Measurements from ENCODE around the gene DLGAP1.

The DLGAP1 gene

DNA sequence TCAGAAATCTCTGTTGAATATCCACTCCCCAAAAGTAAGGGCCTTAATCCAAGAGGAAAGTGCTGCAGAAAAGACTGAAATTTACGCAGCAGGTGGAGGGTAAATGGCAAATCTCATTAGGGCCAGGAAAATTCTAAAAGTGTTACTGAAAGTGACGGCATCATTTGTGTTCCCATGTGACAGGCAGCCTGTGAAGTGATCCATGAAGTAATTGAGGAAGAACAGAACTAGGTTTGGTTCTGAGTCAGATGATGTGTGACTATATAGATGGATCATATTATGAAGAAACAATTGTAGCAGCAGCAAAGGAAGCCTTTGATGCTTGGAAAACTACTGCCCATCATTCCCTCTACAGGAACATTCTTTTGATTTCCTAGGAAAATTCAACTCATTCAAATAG is 603.9 kb downstream of the DLGAP1 start:
- no peak for TF ChIP-seq ZNF384 (IDR thresholded peaks at IDR 0.05)
- no peak for TF ChIP-seq BHLHE40 (IDR thresholded peaks at IDR 0.05; ENCODE audit: borderline replicate concordance)
- TF ChIP-seq FOXK2 (IDR thresholded peaks at IDR 0.05) = no peak
- TF ChIP-seq LEF1 (IDR thresholded peaks at IDR 0.05; ENCODE audit: borderline replicate concordance) = no peak
- no peak for TF ChIP-seq ELF4 (IDR thresholded peaks at IDR 0.05)
- TF ChIP-seq NFRKB (IDR thresholded peaks at IDR 0.05) = no peak
- TF ChIP-seq, protein P1, sequence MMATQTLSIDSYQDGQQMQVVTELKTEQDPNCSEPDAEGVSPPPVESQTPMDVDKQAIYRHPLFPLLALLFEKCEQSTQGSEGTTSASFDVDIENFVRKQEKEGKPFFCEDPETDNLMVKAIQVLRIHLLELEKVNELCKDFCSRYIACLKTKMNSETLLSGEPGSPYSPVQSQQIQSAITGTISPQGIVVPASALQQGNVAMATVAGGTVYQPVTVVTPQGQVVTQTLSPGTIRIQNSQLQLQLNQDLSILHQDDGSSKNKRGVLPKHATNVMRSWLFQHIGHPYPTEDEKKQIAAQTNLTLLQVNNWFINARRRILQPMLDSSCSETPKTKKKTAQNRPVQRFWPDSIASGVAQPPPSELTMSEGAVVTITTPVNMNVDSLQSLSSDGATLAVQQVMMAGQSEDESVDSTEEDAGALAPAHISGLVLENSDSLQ (IDR thresholded peaks at IDR 0.05) = no peak
- TF ChIP-seq L3MBTL2 (conservative IDR thresholded peaks at IDR 0.05) = no peak
- TF ChIP-seq SUZ12 (IDR thresholded peaks at IDR 0.05) = no peak
- TF ChIP-seq FOXA1 (IDR thresholded peaks at IDR 0.05) = no peak
- TF ChIP-seq SP1 (IDR thresholded peaks at IDR 0.05) = no peak
- POLR2A ChIA-PET = no interaction called here
- CTCF ChIA-PET = interaction anchor here (0.5 kb wide), 1 partner anchor 146 kb away, joined by 4 read pairs; no protein-coding TSS in a partner anchor
- no peak for DNase-seq (ENCODE audit: extremely low spot score)

DNA sequence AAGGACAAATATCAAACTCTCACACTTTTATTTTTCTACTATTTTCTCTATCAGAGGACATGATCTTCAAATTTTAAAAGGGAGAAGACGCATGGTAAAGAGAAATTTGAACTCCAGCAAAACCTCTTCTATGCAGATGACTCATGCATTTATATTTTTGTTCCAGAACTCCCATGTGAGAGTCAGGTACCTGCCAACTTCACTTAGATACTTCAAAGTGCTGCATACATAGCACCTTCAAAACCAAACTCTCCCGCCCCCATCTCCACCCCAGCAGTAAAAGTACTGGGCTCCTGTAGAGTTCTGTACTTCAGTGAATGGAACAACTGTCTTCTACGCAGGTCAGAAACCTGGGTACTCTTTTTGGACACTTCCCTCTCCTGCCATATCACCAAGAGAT is 606.8 kb downstream of the DLGAP1 start:
- TF ChIP-seq TARDBP (IDR thresholded peaks at IDR 0.05) (no peak), HDGF (IDR thresholded peaks at IDR 0.05; ENCODE audit: borderline replicate concordance) (no peak), ARNT (IDR thresholded peaks at IDR 0.05) (no peak), ELF4 (IDR thresholded peaks at IDR 0.05) (no peak), ZNF384 (IDR thresholded peaks at IDR 0.05) (no peak), FOXA1 (IDR thresholded peaks at IDR 0.05) (no peak), SUZ12 (IDR thresholded peaks at IDR 0.05) (no peak), FOXK2 (IDR thresholded peaks at IDR 0.05) (no peak), CTBP1 (IDR thresholded peaks at IDR 0.05; ENCODE audit: borderline replicate concordance) (no peak), BHLHE40 (IDR thresholded peaks at IDR 0.05; ENCODE audit: borderline replicate concordance) (no peak), SP1 (IDR thresholded peaks at IDR 0.05) (no peak), FOXM1 (IDR thresholded peaks at IDR 0.05; ENCODE audit: borderline replicate concordance) (no peak), LEF1 (IDR thresholded peaks at IDR 0.05; ENCODE audit: borderline replicate concordance) (no peak), L3MBTL2 (conservative IDR thresholded peaks at IDR 0.05) (no peak), NFRKB (IDR thresholded peaks at IDR 0.05) (no peak)
- TF ChIP-seq, protein P1 (IDR thresholded peaks at IDR 0.05) = no peak
- CTCF ChIA-PET = no interaction called here
- POLR2A ChIA-PET = no interaction called here
- DNase-seq (ENCODE audit: extremely low spot score) = no peak

DNA sequence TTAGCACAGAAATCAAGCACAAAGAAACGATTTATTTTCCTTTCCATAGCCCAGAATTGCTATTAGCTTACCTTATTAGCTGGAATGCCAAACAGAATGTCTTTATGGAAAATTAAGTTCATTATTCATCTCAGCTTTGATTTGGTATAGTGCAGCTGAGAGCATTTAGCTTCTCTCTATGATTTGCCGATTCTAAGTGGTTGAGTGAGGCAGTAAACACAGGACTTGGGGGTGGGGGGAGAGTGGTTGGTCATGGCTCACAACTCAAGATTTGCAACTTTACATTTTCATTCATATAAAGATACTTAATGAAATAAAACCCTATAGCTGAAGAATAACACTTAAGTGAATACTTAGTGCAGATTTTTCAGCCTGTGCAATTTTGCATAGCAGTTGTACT is 609.9 kb downstream of the DLGAP1 start:
- TF ChIP-seq FOXM1 (IDR thresholded peaks at IDR 0.05; ENCODE audit: borderline replicate concordance) (no peak), CTBP1 (IDR thresholded peaks at IDR 0.05; ENCODE audit: borderline replicate concordance) (no peak), L3MBTL2 (conservative IDR thresholded peaks at IDR 0.05) (no peak), HDGF (IDR thresholded peaks at IDR 0.05; ENCODE audit: borderline replicate concordance) (no peak), BHLHE40 (IDR thresholded peaks at IDR 0.05; ENCODE audit: borderline replicate concordance) (no peak), ELF4 (IDR thresholded peaks at IDR 0.05) (no peak), LEF1 (IDR thresholded peaks at IDR 0.05; ENCODE audit: borderline replicate concordance) (no peak), NFRKB (IDR thresholded peaks at IDR 0.05) (no peak), TARDBP (IDR thresholded peaks at IDR 0.05) (no peak), ARNT (IDR thresholded peaks at IDR 0.05) (no peak), FOXA1 (IDR thresholded peaks at IDR 0.05) (no peak)
- DNase-seq (ENCODE audit: extremely low spot score) = no peak
- ChIA-PET CTCF (no interaction called here), POLR2A (no interaction called here)

DNA sequence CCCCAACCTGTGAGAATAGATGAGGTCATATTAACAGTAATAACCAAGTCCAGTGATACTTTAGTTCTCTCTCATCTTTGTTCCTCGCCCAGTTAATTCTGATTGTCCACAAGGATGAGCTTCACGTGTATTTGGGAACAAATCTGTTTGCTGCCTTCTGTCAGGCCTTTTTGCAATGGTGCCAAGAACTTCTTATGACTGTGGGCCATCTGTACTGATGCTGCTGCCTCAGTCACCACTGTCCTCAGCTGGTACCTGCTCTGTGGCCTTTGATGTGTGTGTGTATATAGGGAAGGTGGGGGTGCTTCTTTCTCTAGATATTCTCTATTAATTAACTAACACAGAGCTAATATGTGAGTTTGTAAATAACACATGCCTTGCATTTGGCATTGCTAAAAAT is 612.3 kb downstream of the DLGAP1 start:
- POLR2A ChIA-PET = no interaction called here
- no peak for TF ChIP-seq ZNF384 (IDR thresholded peaks at IDR 0.05)
- TF ChIP-seq NFRKB (IDR thresholded peaks at IDR 0.05) = no peak
- TF ChIP-seq SUZ12 (IDR thresholded peaks at IDR 0.05) = no peak
- TF ChIP-seq, protein P1 (IDR thresholded peaks at IDR 0.05) = no peak
- TF ChIP-seq ARNT (IDR thresholded peaks at IDR 0.05) = no peak
- TF ChIP-seq FOXM1 (IDR thresholded peaks at IDR 0.05; ENCODE audit: borderline replicate concordance) = no peak
- TF ChIP-seq L3MBTL2 (conservative IDR thresholded peaks at IDR 0.05) = no peak
- no peak for TF ChIP-seq SP1 (IDR thresholded peaks at IDR 0.05)
- no peak for TF ChIP-seq LEF1 (IDR thresholded peaks at IDR 0.05; ENCODE audit: borderline replicate concordance)
- no peak for TF ChIP-seq TARDBP (IDR thresholded peaks at IDR 0.05)
- TF ChIP-seq FOXA1 (IDR thresholded peaks at IDR 0.05) = no peak
- no peak for TF ChIP-seq ELF4 (IDR thresholded peaks at IDR 0.05)
- no peak for TF ChIP-seq HDGF (IDR thresholded peaks at IDR 0.05; ENCODE audit: borderline replicate concordance)
- no peak for TF ChIP-seq CTBP1 (IDR thresholded peaks at IDR 0.05; ENCODE audit: borderline replicate concordance)
- no peak for TF ChIP-seq FOXK2 (IDR thresholded peaks at IDR 0.05)
- TF ChIP-seq BHLHE40 (IDR thresholded peaks at IDR 0.05; ENCODE audit: borderline replicate concordance) = no peak
- CTCF ChIA-PET = no interaction called here
- no peak for DNase-seq (ENCODE audit: extremely low spot score)

DNA sequence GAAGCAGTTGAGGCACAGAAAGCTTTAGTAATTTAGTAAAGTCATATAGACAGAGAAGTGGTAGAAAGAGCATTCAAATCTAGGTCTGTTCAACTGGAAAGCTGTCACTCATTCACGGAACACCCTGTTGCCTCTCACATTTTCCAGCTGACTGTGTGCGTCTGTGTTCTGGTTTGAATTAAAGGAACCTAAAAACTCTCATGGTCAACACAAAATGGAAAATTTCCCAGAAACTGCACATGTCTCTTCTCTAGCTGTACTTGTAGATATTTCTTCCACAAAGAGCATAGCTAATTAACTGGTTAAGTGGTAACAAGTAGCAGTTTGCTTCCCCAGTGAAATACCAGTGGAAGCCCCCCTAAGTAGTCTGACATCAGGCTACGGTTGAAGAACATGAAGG is 614.3 kb downstream of the DLGAP1 start:
- CTCF ChIA-PET = no interaction called here
- TF ChIP-seq FOXM1 (IDR thresholded peaks at IDR 0.05; ENCODE audit: borderline replicate concordance) (no peak), ZNF384 (IDR thresholded peaks at IDR 0.05) (no peak), L3MBTL2 (conservative IDR thresholded peaks at IDR 0.05) (no peak), SP1 (IDR thresholded peaks at IDR 0.05) (no peak), BHLHE40 (IDR thresholded peaks at IDR 0.05; ENCODE audit: borderline replicate concordance) (no peak), ELF4 (IDR thresholded peaks at IDR 0.05) (no peak), FOXK2 (IDR thresholded peaks at IDR 0.05) (no peak), FOXA1 (IDR thresholded peaks at IDR 0.05) (no peak), CTBP1 (IDR thresholded peaks at IDR 0.05; ENCODE audit: borderline replicate concordance) (no peak), SUZ12 (IDR thresholded peaks at IDR 0.05) (no peak), LEF1 (IDR thresholded peaks at IDR 0.05; ENCODE audit: borderline replicate concordance) (no peak), NFRKB (IDR thresholded peaks at IDR 0.05) (no peak), HDGF (IDR thresholded peaks at IDR 0.05; ENCODE audit: borderline replicate concordance) (no peak), ARNT (IDR thresholded peaks at IDR 0.05) (no peak), TARDBP (IDR thresholded peaks at IDR 0.05) (no peak)
- TF ChIP-seq, protein P1 (IDR thresholded peaks at IDR 0.05) = no peak
- DNase-seq (ENCODE audit: extremely low spot score) = no peak
- POLR2A ChIA-PET = no interaction called here
